ENCODE results near the gene JUNB. TPM values are rescaled to one million over a fixed set of nuclear protein-coding genes. Genes with fewer than 3 reads are reported as not detected.

The JUNB gene
- total and polyA plus RNA-seq, 2 of the 13 experiments (the other 11 are each of a cell fraction or from before 2014, with no cell fraction given), result 7.7 to 8.2 TPM

GRCh38 chr19:12790628-12791344, 500 bp upstream of the JUNB start (continued):
- no peak for TF ChIP-seq ZNF800 (CRISPR knock-in tag; IDR thresholded peaks at IDR 0.05)
- no peak for TF ChIP-seq FOXO1 (CRISPR knock-in tag; IDR thresholded peaks at IDR 0.05)
- TF ChIP-seq MXD1 (CRISPR knock-in tag; IDR thresholded peaks at IDR 0.05), result no peak
- no peak for TF ChIP-seq KAT2B (IDR thresholded peaks at IDR 0.05; ENCODE audit: borderline replicate concordance, low read depth, low read length)
- TF ChIP-seq ZNF766 (CRISPR knock-in tag; IDR thresholded peaks at IDR 0.05; ENCODE audit: borderline replicate concordance), result no peak
- no peak for TF ChIP-seq UBTF (CRISPR knock-in tag; IDR thresholded peaks at IDR 0.05)
- no peak for TF ChIP-seq MED13 (CRISPR knock-in tag; IDR thresholded peaks at IDR 0.05)
- TF ChIP-seq TBL1XR1 (IDR thresholded peaks at IDR 0.05; ENCODE audit: borderline replicate concordance, low read length, partially characterized antibody), result no peak
- TF ChIP-seq ATF7 (IDR thresholded peaks at IDR 0.05), result no peak
- no peak for TF ChIP-seq ATF7 (CRISPR knock-in tag; IDR thresholded peaks at IDR 0.05)
- no peak for TF ChIP-seq FOSL2 (CRISPR knock-in tag; IDR thresholded peaks at IDR 0.05)
- no peak for TF ChIP-seq ZBED4 (CRISPR knock-in tag; IDR thresholded peaks at IDR 0.05; ENCODE audit: borderline replicate concordance)
- TF ChIP-seq SMAD1 (CRISPR knock-in tag; IDR thresholded peaks at IDR 0.05; ENCODE audit: borderline replicate concordance, low read depth), result no peak
- TF ChIP-seq MIER3 (CRISPR knock-in tag; IDR thresholded peaks at IDR 0.05; ENCODE audit: borderline replicate concordance), result no peak
- no peak for TF ChIP-seq ZHX1 (CRISPR knock-in tag; IDR thresholded peaks at IDR 0.05; ENCODE audit: low read depth)

Measured in HepG2 (cell line).